Cerebellar cortex (tissue), 1 donor: Measurements from ENCODE around the gene STH.
A peak's percentile ranks its signal among the peaks of the same experiment; 100 is the strongest.

Experiments
- DNase-seq: peaks from one replicate; pipeline ENCODE4 v3.0.0-alpha.2; 2015; ENCODE audit warnings: low spot score

The STH gene

GRCh38 chr17:46027048-46027975, 28.3 kb downstream of the STH start:
- no peak for DNase-seq

- DNase-seq = no peak
These were observed 28.9 kb downstream of the STH start for GRCh38 chr17:46027976-46028325.

GRCh38 chr17:46028374-46028773, 29.3 kb downstream of the STH start:
- DNase-seq = no peak

GRCh38 chr17:46028981-46029565, 30.0 kb downstream of the STH start:
- DNase-seq = no peak

- no peak for DNase-seq
These were observed 30.6 kb downstream of the STH start for GRCh38 chr17:46029627-46030026.

GRCh38 chr17:46030752-46031151, 31.7 kb downstream of the STH start:
- no peak for DNase-seq

GRCh38 chr17:46031440-46031839, 32.4 kb downstream of the STH start:
- no peak for DNase-seq

- DNase-seq = no peak
These were observed 32.9 kb downstream of the STH start for GRCh38 chr17:46031920-46032319.

GRCh38 chr17:46032909-46033308, 33.9 kb downstream of the STH start:
- DNase-seq = no peak

- no peak for DNase-seq
These were observed 34.3 kb downstream of the STH start for GRCh38 chr17:46033392-46033791.

GRCh38 chr17:46035112-46035818, 36.2 kb downstream of the STH start:
- no peak for DNase-seq

- DNase-seq = peak; percentile 78
These were observed 37.4 kb downstream of the STH start for GRCh38 chr17:46036491-46036890.

GRCh38 chr17:46037722-46038255, 38.7 kb downstream of the STH start:
- no peak for DNase-seq

- DNase-seq = no peak
These were observed 39.4 kb downstream of the STH start for GRCh38 chr17:46038414-46038813.

- no peak for DNase-seq
These were observed 39.9 kb downstream of the STH start for GRCh38 chr17:46038937-46039336.

- DNase-seq = no peak
These were observed 40.6 kb downstream of the STH start for GRCh38 chr17:46039592-46040186.

- DNase-seq = no peak
These were observed 43.2 kb downstream of the STH start for GRCh38 chr17:46042246-46042645.

- no peak for DNase-seq
These were observed 43.9 kb downstream of the STH start for GRCh38 chr17:46042925-46043324.

- no peak for DNase-seq
These were observed 44.6 kb downstream of the STH start for GRCh38 chr17:46043606-46044005.

GRCh38 chr17:46044286-46044928, 45.4 kb downstream of the STH start:
- peak; percentile 90 for DNase-seq

GRCh38 chr17:46044989-46045388, 45.9 kb downstream of the STH start:
- DNase-seq = no peak

GRCh38 chr17:46045639-46046038, 46.6 kb downstream of the STH start:
- DNase-seq = no peak
